ENCODE data around the gene LRFN2.

LRFN2 gene

DNA sequence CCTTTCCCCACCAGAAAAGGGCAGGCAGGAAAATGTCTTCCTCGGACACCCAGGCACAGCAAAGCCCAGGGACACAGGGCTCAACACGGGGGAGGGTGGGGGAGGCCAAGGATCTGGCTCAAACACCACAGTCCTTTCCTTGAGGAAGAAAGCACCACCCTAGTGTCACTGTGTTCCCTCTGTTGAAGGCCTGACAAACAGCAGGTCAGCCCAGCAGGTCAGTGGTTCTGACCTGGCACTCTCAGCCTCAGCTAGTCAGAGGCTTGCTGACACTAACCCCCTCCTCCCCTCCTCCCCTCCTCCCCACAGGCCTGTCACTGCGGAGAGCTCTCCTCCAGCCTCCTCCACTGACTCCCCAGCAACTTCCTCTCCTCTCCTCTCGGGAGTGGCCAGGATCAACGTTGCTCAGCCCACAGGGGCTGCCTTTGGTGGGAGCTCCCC, 239.6 kb downstream of the LRFN2 start:
- H3K27me3 ChIP-seq (ENCODE audit: control insufficient read depth, low read length), result no peaks in the 10 kb centered on the region
- no peaks in the 10 kb centered on the region for H3K9me3 ChIP-seq (ENCODE audit: control insufficient read depth, insufficient read depth, low read length)
- no peaks in the 10 kb centered on the region for H3K79me2 ChIP-seq (ENCODE audit: control insufficient read depth, low read length)
- H3K4me2 ChIP-seq (ENCODE audit: low read length), result no peak overlapping the region
- H3K9me2 ChIP-seq (replicated peaks; ENCODE audit: control insufficient read depth, low read length), result no peaks in the 10 kb centered on the region
- no peak for TF ChIP-seq EZH2phosphoT487 (IDR thresholded peaks at IDR 0.05; ENCODE audit: borderline replicate concordance, low read length)
- TF ChIP-seq, protein P1, sequence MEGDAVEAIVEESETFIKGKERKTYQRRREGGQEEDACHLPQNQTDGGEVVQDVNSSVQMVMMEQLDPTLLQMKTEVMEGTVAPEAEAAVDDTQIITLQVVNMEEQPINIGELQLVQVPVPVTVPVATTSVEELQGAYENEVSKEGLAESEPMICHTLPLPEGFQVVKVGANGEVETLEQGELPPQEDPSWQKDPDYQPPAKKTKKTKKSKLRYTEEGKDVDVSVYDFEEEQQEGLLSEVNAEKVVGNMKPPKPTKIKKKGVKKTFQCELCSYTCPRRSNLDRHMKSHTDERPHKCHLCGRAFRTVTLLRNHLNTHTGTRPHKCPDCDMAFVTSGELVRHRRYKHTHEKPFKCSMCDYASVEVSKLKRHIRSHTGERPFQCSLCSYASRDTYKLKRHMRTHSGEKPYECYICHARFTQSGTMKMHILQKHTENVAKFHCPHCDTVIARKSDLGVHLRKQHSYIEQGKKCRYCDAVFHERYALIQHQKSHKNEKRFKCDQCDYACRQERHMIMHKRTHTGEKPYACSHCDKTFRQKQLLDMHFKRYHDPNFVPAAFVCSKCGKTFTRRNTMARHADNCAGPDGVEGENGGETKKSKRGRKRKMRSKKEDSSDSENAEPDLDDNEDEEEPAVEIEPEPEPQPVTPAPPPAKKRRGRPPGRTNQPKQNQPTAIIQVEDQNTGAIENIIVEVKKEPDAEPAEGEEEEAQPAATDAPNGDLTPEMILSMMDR (IDR thresholded peaks at IDR 0.05; ENCODE audit: low read depth, low read length, poor library complexity, severe bottlenecking), result no peak
- no peaks in the 10 kb centered on the region for H4K20me1 ChIP-seq (ENCODE audit: control insufficient read depth, insufficient read depth, low read depth, low read length)
- no peak overlapping the region for H3K4me3 ChIP-seq (ENCODE audit: low read length)
- no peaks in the 10 kb centered on the region for H3F3A ChIP-seq (ENCODE audit: control insufficient read depth, insufficient read depth)
- no peak overlapping the region for H3K27ac ChIP-seq (ENCODE audit: low read depth, low read length)
- no peaks in the 10 kb centered on the region for H3K4me1 ChIP-seq (ENCODE audit: control insufficient read depth, low read length)
- no peaks in the 10 kb centered on the region for H3K36me3 ChIP-seq (ENCODE audit: control insufficient read depth, low read length)

DNA sequence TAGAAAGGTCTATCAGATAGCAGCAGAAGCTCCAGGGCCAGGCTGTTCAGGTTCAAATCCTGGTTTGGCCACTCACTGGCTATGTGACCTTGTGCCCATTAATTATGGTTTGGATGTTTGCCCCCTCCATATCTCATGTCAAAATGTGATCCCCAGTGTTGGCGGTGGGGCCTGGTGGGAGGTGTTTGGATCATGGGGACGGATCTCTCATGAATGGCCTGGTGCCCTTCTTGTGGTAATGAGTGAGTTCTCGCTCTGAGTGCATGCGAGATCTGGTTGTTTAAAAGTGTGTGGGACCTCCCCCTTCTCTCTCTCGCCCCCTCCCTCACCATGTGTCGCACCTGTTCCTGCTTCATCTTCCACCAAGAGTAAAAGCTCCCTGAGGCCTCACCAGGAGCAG, 240.9 kb downstream of the LRFN2 start:
- no peaks in the 10 kb centered on the region for H3K36me3 ChIP-seq (ENCODE audit: control insufficient read depth, low read length)
- TF ChIP-seq EZH2phosphoT487 (IDR thresholded peaks at IDR 0.05; ENCODE audit: borderline replicate concordance, low read length), result no peak
- TF ChIP-seq, protein P1 (IDR thresholded peaks at IDR 0.05; ENCODE audit: low read depth, low read length, poor library complexity, severe bottlenecking), result no peak
- H3K4me2 ChIP-seq (ENCODE audit: low read length), result no peak overlapping the region
- H3F3A ChIP-seq (ENCODE audit: control insufficient read depth, insufficient read depth), result no peaks in the 10 kb centered on the region
- no peak overlapping the region for H3K27ac ChIP-seq (ENCODE audit: low read depth, low read length)
- H3K9me3 ChIP-seq (ENCODE audit: control insufficient read depth, insufficient read depth, low read length), result no peaks in the 10 kb centered on the region
- H3K27me3 ChIP-seq (ENCODE audit: control insufficient read depth, low read length), result no peaks in the 10 kb centered on the region
- H3K79me2 ChIP-seq (ENCODE audit: control insufficient read depth, low read length), result no peaks in the 10 kb centered on the region
- no peaks in the 10 kb centered on the region for H4K20me1 ChIP-seq (ENCODE audit: control insufficient read depth, insufficient read depth, low read depth, low read length)
- no peaks in the 10 kb centered on the region for H3K9me2 ChIP-seq (replicated peaks; ENCODE audit: control insufficient read depth, low read length)
- H3K4me3 ChIP-seq (ENCODE audit: low read length), result no peak overlapping the region
- H3K4me1 ChIP-seq (ENCODE audit: control insufficient read depth, low read length), result no peaks in the 10 kb centered on the region

DNA sequence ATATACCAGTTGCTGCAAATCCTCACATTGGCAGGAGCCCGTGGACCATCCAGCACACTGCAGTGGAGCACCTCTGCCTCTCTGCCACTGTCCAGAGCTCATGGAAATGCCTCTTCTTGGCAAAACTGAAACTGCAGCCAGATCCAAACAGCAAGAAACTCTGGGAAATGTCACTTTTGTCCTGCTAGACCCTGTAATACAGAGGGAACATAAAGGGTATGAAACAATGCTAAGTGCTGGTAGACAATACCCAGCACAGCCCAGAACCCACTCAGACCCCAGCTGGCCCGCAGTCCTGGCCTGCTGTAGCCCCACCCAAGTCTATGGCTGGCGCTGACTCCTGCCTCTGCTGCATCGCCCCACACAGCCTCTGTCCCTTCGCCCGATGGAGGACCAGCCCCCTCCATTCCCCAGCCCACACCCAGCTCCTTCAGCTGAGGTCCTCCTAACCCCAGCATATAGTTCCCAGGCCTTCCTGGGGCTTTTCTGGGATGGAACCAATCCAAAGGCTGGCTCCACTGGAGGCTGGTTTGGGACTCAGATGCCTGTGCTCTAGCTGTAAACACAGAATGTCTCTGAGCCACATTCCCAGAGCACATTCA, 242.5 kb downstream of the LRFN2 start:
- no peak overlapping the region for H3K4me2 ChIP-seq (ENCODE audit: low read length)
- no peaks in the 10 kb centered on the region for H3K27me3 ChIP-seq (ENCODE audit: control insufficient read depth, low read length)
- H3F3A ChIP-seq (ENCODE audit: control insufficient read depth, insufficient read depth), result no peaks in the 10 kb centered on the region
- H3K4me1 ChIP-seq (ENCODE audit: control insufficient read depth, low read length), result no peaks in the 10 kb centered on the region
- H4K20me1 ChIP-seq (ENCODE audit: control insufficient read depth, insufficient read depth, low read depth, low read length), result no peaks in the 10 kb centered on the region
- no peaks in the 10 kb centered on the region for H3K79me2 ChIP-seq (ENCODE audit: control insufficient read depth, low read length)
- H3K4me3 ChIP-seq (ENCODE audit: low read length), result no peak overlapping the region
- H3K9me2 ChIP-seq (replicated peaks; ENCODE audit: control insufficient read depth, low read length), result no peaks in the 10 kb centered on the region
- TF ChIP-seq, protein P1 (IDR thresholded peaks at IDR 0.05; ENCODE audit: low read depth, low read length, poor library complexity, severe bottlenecking), result no peak
- H3K36me3 ChIP-seq (ENCODE audit: control insufficient read depth, low read length), result no peaks in the 10 kb centered on the region
- H3K27ac ChIP-seq (ENCODE audit: low read depth, low read length), result no peak overlapping the region
- no peaks in the 10 kb centered on the region for H3K9me3 ChIP-seq (ENCODE audit: control insufficient read depth, insufficient read depth, low read length)
